ENCODE data around the gene KLHL17.
A peak's percentile ranks its signal among the peaks of the same experiment; 100 is the strongest.

KLHL17 gene

GRCh38 chr1:1000357-1001056 is 40.1 kb downstream of the KLHL17 start:
- DNase-seq (ENCODE audit: low read depth in 1 of 2, low spot score in 1 of 2) = peak; percentile 13 to 57
- Histone ChIP-seq H3K4me3 (replicated peaks; ENCODE audit: insufficient read depth, low read length) (peak overlapping the region; percentile 30), H3K27me3 (ENCODE audit: insufficient read depth, poor library complexity, severe bottlenecking) (peaks cover 57% of the 10 kb centered on the region), H3K27ac (replicated peaks) (no peak overlapping the region)
- TF ChIP-seq SPI1 (IDR thresholded peaks at IDR 0.05; ENCODE audit: borderline replicate concordance, low read depth) (no peak), REST (IDR thresholded peaks at IDR 0.05; ENCODE audit: insufficient replicate concordance, low read depth) (no peak), CTCF (IDR thresholded peaks at IDR 0.05; ENCODE audit: insufficient read depth, low read length) (no peak), GABPA (IDR thresholded peaks at IDR 0.05; ENCODE audit: low read depth) (no peak), POLR2AphosphoS5 (IDR thresholded peaks at IDR 0.05; ENCODE audit: low read depth) (no peak)

- Histone ChIP-seq H3K27ac (replicated peaks) (no peak overlapping the region), H3K4me3 (replicated peaks; ENCODE audit: insufficient read depth, low read length) (no peak overlapping the region), H3K27me3 (ENCODE audit: insufficient read depth, poor library complexity, severe bottlenecking) (peaks cover 56% of the 10 kb centered on the region)
- DNase-seq (ENCODE audit: low read depth in 1 of 2, low spot score in 1 of 2) = no peak
- TF ChIP-seq POLR2AphosphoS5 (IDR thresholded peaks at IDR 0.05; ENCODE audit: low read depth) (no peak), SPI1 (IDR thresholded peaks at IDR 0.05; ENCODE audit: borderline replicate concordance, low read depth) (no peak), CTCF (IDR thresholded peaks at IDR 0.05; ENCODE audit: insufficient read depth, low read length) (no peak), REST (IDR thresholded peaks at IDR 0.05; ENCODE audit: insufficient replicate concordance, low read depth) (no peak), GABPA (IDR thresholded peaks at IDR 0.05; ENCODE audit: low read depth) (no peak)
These were observed 40.8 kb downstream of the KLHL17 start for GRCh38 chr1:1001057-1001783.

GRCh38 chr1:1003618-1004419 is 43.4 kb downstream of the KLHL17 start:
- no peak overlapping the region for H3K4me3 ChIP-seq (replicated peaks; ENCODE audit: insufficient read depth, low read length)
- H3K27me3 ChIP-seq (ENCODE audit: insufficient read depth, poor library complexity, severe bottlenecking) = peaks cover 38% of the 10 kb centered on the region
- no peak for DNase-seq (ENCODE audit: low read depth in 1 of 2, low spot score in 1 of 2)
- no peak overlapping the region for H3K27ac ChIP-seq (replicated peaks)
- TF ChIP-seq REST (IDR thresholded peaks at IDR 0.05; ENCODE audit: insufficient replicate concordance, low read depth) (no peak), SPI1 (IDR thresholded peaks at IDR 0.05; ENCODE audit: borderline replicate concordance, low read depth) (no peak), GABPA (IDR thresholded peaks at IDR 0.05; ENCODE audit: low read depth) (no peak), CTCF (IDR thresholded peaks at IDR 0.05; ENCODE audit: insufficient read depth, low read length) (no peak), POLR2AphosphoS5 (IDR thresholded peaks at IDR 0.05; ENCODE audit: low read depth) (no peak)

Data from HL-60 (cell line).